ENCODE measurements around the gene GIGYF1.
"Not testable (repeated sequence)": the region's sequence is repeated elsewhere in the genome, so short reads cannot be mapped to it uniquely, and the experiment has no call there.

Gene GIGYF1

GRCh38 chr7:100673302-100673941 lies 20.6 kb downstream of the GIGYF1 start, which contains the start of gene GNB2:
Gene GNB2, plus strand, starts transcription at chr7:100673740. Its CDS starts 2,526 bp downstream, at chr7:100676266.
- peak; percentile 97 for DNase-seq (ENCODE audit: low read depth in 2 of 2)

GRCh38 chr7:100671353-100672327 lies 22.4 kb downstream of the GIGYF1 start:
- DNase-seq (ENCODE audit: low read depth in 2 of 2), result no peak

GRCh38 chr7:100670074-100670473 lies 24.0 kb downstream of the GIGYF1 start:
- DNase-seq (ENCODE audit: low read depth in 2 of 2), result no peak

GRCh38 chr7:100669106-100669505 lies 24.9 kb downstream of the GIGYF1 start:
- not testable (repeated sequence) for DNase-seq (ENCODE audit: low read depth in 2 of 2)

- no peak for DNase-seq (ENCODE audit: low read depth in 2 of 2)
Observed at GRCh38 chr7:100668069-100668449, 26.0 kb downstream of the GIGYF1 start.

GRCh38 chr7:100667331-100668068 lies 26.6 kb downstream of the GIGYF1 start:
- no peak for DNase-seq (ENCODE audit: low read depth in 2 of 2)

GRCh38 chr7:100665168-100665726 lies 28.8 kb downstream of the GIGYF1 start:
- DNase-seq (ENCODE audit: low read depth in 2 of 2), result no peak

- not testable (repeated sequence) for DNase-seq (ENCODE audit: low read depth in 2 of 2)
Observed at GRCh38 chr7:100662194-100662776, 31.8 kb downstream of the GIGYF1 start.

GRCh38 chr7:100655908-100656674 lies 38.0 kb downstream of the GIGYF1 start, which contains the start of gene ACTL6B:
Gene ACTL6B, minus strand, starts transcription at chr7:100656448. Its CDS starts 94 bp downstream, at chr7:100656354.
- peak; percentile 41 to 58 for DNase-seq (ENCODE audit: low read depth in 2 of 2)

- DNase-seq (ENCODE audit: low read depth in 2 of 2), result no peak
Observed at GRCh38 chr7:100654908-100655831, 38.9 kb downstream of the GIGYF1 start.

- no peak for DNase-seq (ENCODE audit: low read depth in 2 of 2)
Observed at GRCh38 chr7:100649826-100650565, 44.1 kb downstream of the GIGYF1 start.

- no peak for DNase-seq (ENCODE audit: low read depth in 2 of 2)
Observed at GRCh38 chr7:100642534-100642907, 51.5 kb downstream of the GIGYF1 start.

GRCh38 chr7:100641860-100642533 lies 52.1 kb downstream of the GIGYF1 start:
- no peak for DNase-seq (ENCODE audit: low read depth in 2 of 2)

GRCh38 chr7:100641463-100641859 lies 52.6 kb downstream of the GIGYF1 start, which contains the start of gene TFR2:
Gene TFR2, minus strand, starts transcription at chr7:100641552. Its CDS starts 43 bp downstream, at chr7:100641509.
- no peak for DNase-seq (ENCODE audit: low read depth in 2 of 2)

GRCh38 chr7:100640517-100641440 lies 53.3 kb downstream of the GIGYF1 start:
- DNase-seq (ENCODE audit: low read depth in 2 of 2), result no peak

- no peak for DNase-seq (ENCODE audit: low read depth in 2 of 2)
Observed at GRCh38 chr7:100639995-100640516, 54.0 kb downstream of the GIGYF1 start.

Measured in stimulated activated CD8-positive, alpha-beta memory T cell treated with anti-CD3 and anti-CD28 coated beads, Interleukin-15, amount 100 ng/mL, for 48 hours (primary cell).